Gastrocnemius medialis (tissue), 4 donors: ENCODE measurements around the gene BOLL.

Experiments used
- CTCF ChIP-seq, 5 experiments: fragments of 450-650 bp in 3 of 5; fragments of 200-600 bp in 2 of 5; sonication (generic) in 2 of 5; IDR thresholded peaks in 4 of 5; conservative IDR thresholded peaks in 1 of 5; 1 replicate in 4 of 5; 2 replicates in 1 of 5; pipeline ENCODE4 v1.5.1; 2016 to 2019; ENCODE audit warnings: antibody characterized with exemption in 5 of 5, mild to moderate bottlenecking in 3 of 5, moderate library complexity in 3 of 5
- POLR2A ChIP-seq, 2 donors: fragments of 450-650 bp; IDR thresholded peaks; one replicate each; pipeline ENCODE4 v1.6.1; 2017; ENCODE audit warnings: antibody characterized with exemption in 2 of 2, mild to moderate bottlenecking in 2 of 2, moderate library complexity in 2 of 2

- TF ChIP-seq POLR2A (IDR thresholded peaks at IDR 0.05), result no peak
- TF ChIP-seq CTCF (IDR thresholded peaks at IDR 0.05 in 4 of 5, conservative IDR thresholded peaks at IDR 0.05 in 1 of 5), result no peak
These were observed 107.6 kb downstream of the BOLL start for GRCh38 chr2:197677483-197677882.
